Activated CD8-positive, alpha-beta memory T cell treated with anti-CD3 and anti-CD28 coated beads, Interleukin-2, amount 50 U/mL, for 1 hour (primary cell): ENCODE measurements around the gene RHBDF1.

Experiments
- DNase-seq: peaks from one replicate; pipeline ENCODE4 v3.0.0-alpha.2; 2020; ENCODE audit errors: extremely low read depth

Gene RHBDF1

DNA sequence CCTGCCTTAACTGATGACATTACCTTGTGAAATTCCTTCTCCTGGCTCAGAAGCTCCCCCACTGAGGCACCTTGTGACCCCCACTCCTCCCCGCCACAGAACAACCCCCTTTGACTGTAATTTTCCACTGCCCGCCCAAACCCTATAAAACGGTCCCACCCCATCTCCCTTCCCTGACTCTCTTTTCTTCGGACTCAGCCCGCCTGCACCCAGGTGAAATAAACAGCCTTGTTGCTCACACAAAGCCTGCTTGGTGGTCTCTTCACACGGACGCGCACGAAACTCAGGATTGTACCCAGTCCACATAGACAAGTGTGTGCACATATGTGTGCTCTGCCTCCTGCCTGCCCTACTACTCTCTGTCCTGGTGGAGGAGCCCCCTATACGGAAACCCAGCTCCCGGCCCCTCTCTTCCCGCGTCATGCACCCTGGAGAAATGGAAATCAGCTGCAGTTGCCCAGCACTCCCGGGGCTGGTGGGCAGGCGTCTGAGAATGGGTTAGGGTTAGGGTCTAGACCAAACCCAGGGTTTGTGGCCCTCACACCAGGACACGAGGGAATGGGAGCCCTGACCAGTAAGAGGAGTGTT, 2.4 kb upstream of the RHBDF1 start:
- DNase-seq: no peak

DNA sequence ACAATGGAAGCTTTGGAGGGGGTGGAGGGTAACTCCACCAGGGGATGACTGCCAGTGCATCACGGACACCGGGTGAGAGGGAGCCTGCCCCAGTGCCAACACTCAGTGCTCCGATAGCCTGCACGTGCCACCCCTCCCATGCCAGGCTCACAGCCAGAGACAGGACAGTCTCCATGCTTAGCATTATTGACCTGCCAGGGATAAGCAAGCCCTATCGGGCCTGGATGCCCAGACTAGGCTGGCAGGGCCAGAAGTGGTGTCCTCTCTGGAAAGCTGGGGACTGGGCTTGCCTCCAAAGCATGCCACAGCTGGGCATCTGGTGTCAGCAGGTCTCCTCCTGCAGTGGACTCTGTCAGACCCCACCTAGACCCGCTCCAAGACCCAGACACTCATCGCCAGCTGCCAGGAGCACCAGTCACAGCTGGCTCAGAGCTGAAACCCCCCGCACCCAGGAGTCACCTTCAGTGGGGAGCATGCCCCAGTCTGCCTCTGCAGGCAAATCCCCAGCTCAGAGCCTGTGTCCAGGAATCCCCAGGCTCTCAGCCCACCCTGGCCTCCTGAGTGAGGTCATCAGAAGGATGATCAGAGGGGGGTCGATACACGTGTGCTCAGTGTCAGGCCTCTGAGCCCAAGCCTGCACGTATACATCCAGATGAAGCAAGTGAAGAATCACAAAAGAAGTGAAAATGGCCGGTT, 1.8 kb upstream of the RHBDF1 start:
- DNase-seq: no peak

DNA sequence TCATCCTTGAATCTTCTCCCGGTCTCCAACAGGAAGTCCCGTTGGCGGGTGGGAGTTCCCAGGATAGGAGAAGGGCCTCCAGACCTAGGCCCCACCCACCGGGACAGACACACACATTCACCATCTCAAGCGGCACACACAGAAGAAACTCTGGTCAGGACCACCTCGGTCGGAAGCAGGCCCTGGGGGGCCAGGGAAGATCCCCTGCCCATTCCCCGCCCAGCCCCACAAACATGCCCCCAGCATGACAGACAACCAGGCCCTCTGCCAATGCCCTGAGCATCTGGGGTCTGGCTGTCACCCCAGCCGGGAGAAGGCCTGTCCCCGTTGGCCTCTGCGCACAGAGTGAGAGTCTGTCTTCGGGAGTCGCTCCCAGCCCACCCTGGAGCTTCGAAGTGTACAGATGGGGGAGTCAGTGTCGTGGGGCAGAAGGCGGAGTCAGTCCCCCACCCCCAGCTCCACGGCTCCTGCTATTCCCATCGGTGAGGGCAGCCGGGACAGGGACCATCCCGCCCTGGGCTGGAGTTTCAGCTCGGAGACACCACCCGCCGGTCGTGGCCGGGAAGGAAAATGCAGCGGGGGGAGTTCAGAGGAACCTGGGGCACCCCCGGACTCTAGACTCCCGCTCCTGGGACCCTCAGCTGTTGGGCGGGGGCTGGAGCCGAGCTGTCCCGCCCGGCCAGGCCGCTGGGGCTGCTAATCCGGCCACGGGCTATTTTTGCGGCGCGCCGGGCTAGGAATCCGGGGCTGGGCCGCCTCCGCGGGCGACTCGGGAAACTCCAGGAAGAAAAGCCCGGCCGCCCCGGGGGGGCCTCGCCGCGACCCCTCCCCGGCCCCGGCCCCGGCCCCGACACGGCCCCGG, 660 bp downstream of the RHBDF1 start:
- DNase-seq: no peak

DNA sequence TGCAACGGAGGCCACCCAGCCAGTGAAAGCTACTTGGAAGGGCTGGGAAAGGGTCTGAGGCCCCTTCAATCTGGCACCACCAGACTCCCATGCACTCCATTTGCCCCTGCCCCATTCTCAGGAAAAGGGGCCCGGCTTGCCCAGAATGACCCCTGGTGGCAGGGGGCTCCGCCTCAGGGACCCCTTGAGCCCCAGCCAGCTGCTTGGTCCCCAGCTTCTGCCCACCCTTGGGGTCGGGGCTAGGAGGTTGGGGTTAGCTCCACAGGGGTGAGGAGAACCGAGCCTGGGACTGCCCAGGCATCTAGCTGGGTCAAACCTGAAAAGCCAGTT, 1.3 kb downstream of the RHBDF1 start:
- no peak for DNase-seq

DNA sequence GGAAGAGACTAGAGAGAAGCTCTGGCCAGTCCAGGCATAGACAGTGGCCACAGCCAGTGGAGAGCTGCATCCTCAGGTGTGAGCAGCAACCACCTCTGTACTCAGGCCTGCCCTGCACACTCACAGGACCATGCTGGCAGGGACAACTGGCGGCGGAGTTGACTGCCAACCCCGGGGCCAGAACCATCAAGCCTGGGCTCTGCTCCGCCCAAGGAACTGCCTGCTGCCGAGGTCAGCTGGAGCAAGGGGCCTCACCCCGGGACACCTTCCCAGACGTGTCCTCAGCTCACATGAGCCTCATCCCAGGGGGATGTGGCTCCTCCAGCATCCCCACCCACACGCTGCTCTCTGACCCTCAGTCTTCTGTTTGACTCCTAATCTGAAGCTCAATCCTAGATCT, 3.2 kb downstream of the RHBDF1 start:
- DNase-seq: no peak

DNA sequence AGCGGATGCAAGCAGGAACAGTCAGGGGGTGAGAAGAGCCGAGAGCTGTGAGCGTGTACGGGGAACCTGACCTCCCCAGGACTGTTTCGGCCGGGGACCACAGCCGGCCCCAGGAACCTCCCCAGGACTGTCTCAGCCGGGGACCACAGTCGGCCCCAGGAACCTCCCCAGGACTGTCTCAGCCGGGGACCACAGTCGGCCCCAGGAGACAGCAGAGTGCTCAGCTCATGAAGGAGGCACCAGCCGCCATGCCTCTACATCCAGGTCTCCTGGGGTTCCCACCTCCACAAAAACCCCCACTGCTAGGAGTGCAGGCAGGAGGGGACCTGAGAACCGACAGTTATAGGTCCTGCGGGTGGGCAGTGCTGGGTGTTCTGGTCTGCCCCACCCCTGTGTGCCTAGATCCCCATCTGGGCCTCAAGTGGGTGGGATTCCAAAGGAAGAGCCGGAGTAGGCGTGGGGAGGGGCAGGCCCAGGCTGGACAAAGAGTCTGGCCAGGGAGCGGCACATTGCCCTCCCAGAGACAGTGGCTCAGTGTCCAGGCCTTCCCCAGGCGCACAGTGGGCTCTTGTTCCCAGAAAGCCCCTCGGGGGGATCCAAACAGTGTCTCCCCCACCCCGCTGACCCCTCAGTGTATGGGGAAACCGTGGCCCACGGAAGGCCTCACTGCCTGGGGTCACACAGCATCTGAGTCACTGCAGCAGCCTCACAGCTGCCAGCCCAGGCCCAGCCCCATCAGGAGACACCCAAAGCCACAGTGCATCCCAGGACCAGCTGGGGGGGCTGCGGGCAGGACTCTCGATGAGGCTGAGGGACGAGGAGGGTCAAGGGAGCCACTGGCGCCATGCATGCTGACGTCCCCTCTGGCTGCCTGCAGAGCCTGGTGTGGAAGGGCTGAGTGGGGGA, 4.3 kb downstream of the RHBDF1 start:
- no peak for DNase-seq

DNA sequence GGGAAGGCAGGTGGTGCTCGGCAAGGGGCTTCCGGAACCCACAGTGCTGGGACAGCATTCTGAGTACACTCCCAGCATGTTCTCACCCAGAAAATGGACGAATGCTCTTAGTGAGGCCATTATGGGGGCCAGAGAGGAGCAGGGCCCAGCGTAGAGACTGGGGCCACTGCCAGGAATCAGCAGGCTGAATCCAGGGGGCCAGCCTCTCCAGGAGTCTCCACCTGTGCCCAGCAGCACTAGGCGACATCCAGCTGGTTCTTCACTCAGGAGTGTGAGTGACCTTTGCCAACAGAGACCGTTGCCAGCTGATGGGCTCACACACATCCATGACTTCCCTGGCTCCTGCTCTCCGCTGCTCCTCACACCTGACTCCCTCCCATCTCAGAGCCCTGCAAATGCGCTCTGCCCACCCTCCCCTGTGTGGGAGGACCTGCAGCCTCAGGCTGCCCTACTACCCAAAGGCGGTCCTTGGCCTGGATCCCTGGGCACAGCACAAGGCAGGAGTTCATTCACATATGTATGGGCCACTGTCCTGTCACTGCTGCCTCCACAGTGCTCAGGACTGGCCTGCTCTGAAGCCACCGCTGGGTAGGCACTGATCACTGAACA, 5.1 kb downstream of the RHBDF1 start:
- DNase-seq: no peak

DNA sequence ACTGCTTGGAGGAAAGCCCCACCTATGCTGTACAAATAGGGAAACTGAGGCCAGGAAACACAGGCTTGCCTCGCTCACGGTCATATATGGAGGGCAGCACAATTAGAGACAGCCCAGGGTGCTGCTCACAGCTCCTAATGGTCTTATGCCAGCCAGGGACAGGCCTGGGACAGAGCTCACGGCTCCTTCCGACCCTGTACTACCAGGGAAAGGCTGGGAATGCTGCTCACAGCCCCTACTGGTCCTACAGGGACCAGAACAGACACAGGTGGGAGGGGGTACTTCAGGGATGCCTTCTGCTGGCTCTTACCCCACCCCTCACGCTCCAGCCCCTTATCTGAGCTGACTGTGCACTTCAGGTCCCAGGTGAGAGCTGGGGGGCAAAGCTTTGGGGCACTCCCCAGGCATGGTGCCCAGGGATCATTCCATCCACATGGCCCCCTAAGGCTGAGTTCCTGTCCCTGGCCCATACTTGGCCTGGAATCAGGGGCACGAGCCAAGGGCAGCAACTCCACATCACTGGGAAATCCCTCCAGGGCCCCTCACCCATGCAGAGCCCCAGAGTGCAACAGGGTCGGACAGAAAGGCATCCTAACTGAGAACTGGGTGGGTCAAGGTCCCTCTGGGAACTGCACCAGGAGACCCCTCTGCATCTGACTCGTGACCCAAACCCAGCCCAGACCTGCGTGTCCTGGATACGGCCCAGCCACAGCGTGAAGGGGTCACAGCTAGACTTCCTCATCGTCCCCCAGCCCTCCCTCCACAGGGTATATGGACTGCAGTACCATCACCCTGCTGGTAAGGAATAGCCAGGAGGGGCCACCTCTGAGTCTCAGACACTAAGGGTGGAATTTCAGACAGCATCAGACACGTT, 5.9 kb downstream of the RHBDF1 start:
- no peak for DNase-seq

DNA sequence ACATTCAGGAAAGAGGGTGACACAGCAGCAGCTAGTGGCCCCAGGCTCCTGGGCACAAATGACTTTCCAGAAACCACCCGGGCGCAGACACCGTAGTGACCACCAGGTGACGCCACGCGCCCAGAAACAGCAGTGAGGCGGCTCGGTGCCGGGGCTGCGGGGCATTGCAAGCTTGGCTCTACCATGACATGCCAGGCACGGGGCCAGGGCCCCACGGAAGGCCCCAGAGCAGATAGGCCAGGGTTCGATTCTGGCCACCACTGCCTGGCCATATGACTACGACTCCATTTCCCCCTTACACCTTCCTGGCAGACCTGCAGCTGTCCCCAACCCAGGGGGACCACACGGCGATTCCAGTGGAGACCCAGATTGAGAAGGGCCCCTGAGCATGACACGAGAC, 6.7 kb downstream of the RHBDF1 start:
- peak; percentile 51 for DNase-seq

DNA sequence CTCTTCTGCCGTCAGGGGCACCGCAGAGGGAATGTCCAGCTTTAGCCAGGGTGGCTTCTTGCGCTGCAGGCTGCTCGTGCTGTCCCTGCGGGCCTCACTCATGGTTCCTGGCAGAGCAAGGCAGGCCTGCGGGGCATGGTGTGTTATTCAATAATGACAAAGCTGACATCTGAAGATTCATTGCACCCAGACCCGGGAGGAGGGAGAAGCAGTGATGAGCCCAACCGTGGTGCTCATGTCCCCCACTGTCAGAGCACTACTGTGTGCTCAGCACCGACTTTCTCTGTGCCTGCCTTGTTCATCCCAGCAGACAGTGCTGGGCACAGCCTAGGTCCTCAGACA, 7.5 kb downstream of the RHBDF1 start:
- no peak for DNase-seq

DNA sequence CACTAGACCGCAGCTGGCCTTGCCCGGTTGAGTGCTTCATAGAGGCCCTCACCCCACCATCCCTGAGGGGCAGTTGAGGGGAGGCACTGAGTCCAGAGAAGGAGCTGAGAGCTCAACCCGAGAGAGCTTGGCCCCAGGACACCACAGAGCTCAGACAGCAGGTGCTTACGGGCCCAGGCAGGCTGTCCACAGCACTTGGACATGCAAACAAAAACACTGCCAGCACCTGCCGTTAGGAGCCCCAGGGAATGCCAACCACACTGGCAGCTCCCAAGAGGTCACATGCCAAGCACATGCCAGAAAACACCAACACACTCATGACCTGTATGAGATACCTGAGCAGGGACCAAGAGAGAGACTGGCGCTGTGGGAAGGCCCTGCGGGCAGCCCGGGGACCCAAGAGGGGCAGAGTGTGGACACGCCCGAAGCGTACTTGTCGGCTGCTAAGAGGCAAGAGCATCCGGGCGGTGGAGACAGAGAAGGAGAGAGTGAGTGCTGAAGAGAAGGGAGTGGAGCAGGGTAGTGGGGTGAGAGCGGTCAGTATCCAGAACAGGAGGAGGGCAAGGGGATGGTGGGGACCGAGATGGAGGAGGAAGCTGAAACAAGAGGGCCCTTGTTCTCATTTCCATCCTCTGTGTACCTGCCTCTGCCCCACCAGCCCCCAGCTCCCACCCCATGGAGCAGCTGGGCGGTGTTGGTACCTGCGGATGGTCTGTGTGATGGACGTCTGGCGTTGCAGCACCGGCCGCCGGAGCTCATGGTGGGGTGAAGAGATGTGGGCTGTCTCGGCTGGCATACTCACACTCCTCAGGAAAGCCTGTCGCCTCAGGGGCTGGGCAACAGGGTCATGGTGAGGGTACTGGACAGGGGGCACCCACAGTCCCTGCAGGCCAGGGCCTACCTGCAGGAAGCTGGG, 8.2 kb downstream of the RHBDF1 start:
- DNase-seq: no peak

DNA sequence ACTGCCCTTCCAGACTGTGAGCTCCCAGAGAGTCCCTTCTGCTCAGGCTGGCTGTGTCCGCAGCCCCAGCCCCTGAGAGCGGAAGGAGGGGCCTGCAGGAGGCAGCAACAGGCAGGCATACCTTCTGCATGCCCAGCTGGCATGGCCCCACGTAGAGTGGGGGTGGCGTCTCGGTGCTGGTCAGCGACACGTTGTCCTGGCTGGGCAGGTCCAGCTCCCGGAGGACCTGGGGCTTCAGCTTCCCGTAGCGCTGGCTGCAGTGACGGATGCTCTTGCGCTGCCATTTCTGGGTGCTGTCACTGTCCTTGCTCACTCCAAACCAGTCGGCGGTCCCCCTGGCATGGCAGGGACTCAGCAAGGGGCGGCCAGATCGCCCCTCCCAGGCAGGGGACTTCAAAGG, 9.0 kb downstream of the RHBDF1 start:
- DNase-seq: no peak

DNA sequence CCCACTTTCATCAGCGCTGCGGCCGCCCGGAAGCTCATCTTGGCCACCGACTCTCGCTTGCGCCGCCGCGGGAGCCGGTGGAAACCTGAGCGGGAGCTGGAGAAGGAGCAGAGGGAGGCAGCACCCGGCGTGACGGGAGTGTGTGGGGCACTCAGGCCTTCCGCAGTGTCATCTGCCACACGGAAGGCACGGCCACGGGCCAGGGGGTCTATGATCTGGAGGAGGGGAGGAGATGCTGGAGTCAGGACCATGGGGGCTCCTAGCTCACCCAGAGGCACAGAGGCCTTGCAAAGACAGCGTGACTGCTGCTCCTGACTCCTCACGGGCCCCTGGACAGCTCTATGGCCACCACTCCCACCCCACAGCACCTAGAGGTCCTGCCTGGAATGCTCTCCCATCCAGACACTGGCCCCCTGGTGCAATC, 9.5 kb downstream of the RHBDF1 start:
- DNase-seq: no peak

DNA sequence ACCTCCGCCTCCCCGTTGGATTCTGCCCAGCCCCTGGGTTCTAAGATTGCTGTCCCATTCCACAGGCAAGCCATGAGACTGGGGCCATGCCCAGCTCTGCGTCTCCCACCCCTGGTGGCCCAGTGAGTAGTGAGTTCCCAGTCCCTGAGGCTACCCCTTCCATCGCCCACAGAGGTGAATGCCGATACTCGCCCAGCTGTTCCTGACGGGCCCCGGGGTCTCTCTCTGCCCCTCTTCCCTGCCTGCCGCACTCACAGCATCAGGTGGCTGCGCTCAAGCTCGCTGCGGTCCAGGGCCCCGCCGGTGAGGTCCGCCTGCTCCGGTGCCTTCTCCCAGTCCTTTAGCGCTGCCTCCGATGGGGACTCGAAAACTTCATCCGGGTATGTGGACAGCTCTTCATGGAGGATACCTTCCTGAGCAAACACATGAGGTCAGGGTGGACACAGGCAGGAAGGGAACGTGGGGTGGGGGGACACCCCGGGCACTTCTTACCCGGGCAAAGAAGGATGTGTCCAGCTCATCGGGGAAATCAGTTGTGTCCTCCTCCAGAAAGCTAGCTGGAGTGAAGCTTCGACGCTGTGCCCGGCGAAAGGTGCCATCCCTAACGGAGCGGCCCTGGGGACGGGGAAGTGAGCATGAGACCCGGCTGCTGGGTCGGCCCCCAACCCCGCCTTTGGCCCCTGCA, 10.0 kb downstream of the RHBDF1 start:
- no peak for DNase-seq

DNA sequence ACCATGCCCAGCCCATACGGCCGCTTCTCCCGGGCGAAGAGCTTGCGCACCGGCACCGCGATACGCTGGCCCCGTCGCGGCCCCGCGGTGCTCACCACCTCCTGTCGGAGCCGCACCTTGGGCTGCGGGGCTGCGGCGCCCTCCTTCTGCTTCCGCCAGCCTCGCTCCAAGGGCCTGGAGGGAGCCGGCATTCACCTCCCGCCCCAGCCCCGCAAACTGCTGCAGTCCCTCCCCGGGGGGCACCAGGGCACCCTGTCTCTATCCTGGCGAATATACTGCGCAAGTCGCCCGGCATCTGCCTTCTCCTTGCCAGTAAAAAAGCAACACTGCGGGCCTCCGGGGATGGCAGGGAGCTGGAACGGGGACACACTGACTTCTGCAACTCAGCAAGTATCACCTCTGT, 10.6 kb downstream of the RHBDF1 start:
- no peak for DNase-seq

DNA sequence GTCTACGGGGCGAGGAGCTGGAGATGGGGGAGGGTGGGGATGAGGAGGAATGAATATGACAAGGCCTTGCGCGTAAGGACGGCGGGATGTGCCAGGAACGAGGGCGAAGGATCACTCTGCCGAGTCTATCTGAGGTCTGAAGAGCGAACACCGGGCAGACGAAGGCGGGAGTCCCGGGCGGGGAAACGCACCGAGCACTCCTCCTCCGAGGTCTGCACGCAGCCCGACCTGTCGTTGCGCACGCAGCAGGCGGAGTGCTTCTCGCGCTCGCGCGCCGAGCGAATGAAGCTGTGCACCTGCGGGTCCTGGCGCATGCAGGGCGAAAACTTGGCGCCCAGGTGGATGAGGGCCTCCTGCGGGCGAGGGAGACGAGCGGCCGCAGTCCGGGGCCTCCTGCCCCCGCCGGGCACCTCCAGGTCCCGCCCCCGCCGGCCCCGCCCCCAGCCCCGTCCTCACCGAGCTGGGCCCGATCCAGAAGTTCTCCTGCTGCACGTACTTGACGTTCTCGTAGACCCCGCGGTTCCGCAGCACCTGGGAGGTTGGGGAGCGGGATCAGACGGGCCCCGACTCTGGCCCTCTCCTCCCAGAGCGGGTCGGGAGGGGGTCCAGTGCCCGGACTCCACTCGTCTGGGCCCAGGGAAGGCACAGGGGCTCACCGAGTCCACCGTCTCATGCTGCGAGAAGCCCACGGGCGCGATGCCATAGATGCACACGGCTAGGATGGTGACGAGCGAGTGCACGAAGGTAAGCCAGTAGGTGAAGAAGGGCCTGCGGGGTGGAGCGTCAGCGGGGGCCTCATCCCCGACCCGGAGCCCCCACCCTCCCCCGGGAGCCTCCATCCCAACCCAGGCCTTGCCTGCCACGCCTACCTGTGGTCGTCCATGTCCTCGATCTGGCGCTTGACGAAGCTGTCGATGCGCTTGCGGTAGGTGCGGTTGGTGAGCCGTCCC, 11.2 kb downstream of the RHBDF1 start:
- no peak for DNase-seq

DNA sequence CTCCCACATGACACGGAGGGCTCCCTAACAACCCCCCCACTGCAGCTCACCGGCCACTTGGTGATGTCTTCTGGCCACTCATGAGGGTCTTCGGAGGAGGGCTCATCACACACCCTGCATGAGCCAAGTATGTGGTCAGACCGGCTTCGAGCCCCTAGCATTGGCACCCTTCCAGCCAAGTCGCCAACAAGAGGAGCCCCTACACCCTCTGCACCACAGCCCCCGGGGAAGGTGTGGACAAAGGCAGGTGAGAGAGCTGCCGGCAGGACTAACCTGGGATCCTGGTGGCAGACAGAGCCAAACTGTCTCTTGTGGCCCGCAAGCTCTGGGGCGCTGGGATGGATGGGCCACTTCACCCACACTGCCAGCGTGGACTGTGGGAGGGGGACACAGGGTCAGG, 12.3 kb downstream of the RHBDF1 start:
- no peak for DNase-seq
